DND-41 (cell line): ENCODE data around the gene WNT5A.

ENCODE experiments used
- ATAC-seq: fragments of 200-7000 bp; cut with Tn5 transposase; 3 replicates; pipeline ENCODE4 v1.9.1; 2021; ENCODE audit warnings: low read depth; ENCODE audit not compliant: insufficient read depth
- DNase-seq: peaks from one replicate; pipeline ENCODE4 v3.0.0-alpha.2; 2020
- H2AFZ ChIP-seq: 2 replicates; pipeline ENCODE4 v1.6.0; 2012; ENCODE audit warnings: low read depth, low read length
- H3K27ac ChIP-seq: 2 replicates; pipeline ENCODE4 v1.5.1; 2012; ENCODE audit warnings: low read length, inconsistent platforms
- H3K27me3 ChIP-seq: fragments of 200-600 bp; sonication (generic); 2 replicates; pipeline ENCODE4 v1.6.0; 2012; ENCODE audit warnings: low read length, mild to moderate bottlenecking, inconsistent platforms; ENCODE audit not compliant: insufficient read depth, poor library complexity
- H3K36me3 ChIP-seq: 2 replicates; pipeline ENCODE4 v1.5.1; 2012; ENCODE audit warnings: low read length, inconsistent platforms; ENCODE audit not compliant: insufficient read depth
- H3K4me1 ChIP-seq: 2 replicates; pipeline ENCODE4 v1.5.1; 2012; ENCODE audit warnings: mild to moderate bottlenecking, low read length; ENCODE audit not compliant: insufficient read depth
- H3K4me2 ChIP-seq: 2 replicates; pipeline ENCODE4 v1.6.0; 2012; ENCODE audit warnings: mild to moderate bottlenecking, moderate library complexity, low read length, inconsistent platforms; ENCODE audit not compliant: insufficient read depth
- H3K4me3 ChIP-seq, 2 experiments: fragments of 200-600 bp in 1 of 2; shearing (Covaris generic) in 1 of 2; 2 replicates each; pipeline ENCODE4 v1.5.1; 2012 to 2016; ENCODE audit warnings: inconsistent platforms in 2 of 2, low read length in 2 of 2, mild to moderate bottlenecking in 2 of 2, low read depth in 1 of 2, moderate library complexity in 1 of 2
- H3K79me2 ChIP-seq: 2 replicates; pipeline ENCODE4 v1.6.0; 2012; ENCODE audit warnings: low read length, inconsistent platforms; ENCODE audit not compliant: insufficient read depth
- H3K9ac ChIP-seq: 2 replicates; pipeline ENCODE4 v1.6.0; 2012; ENCODE audit warnings: low read depth, mild to moderate bottlenecking, inconsistent platforms, low read length, moderate library complexity
- H3K9me3 ChIP-seq: 2 replicates; pipeline ENCODE4 v1.5.1; 2012; ENCODE audit warnings: low read length, moderate library complexity, mild to moderate bottlenecking, inconsistent platforms; ENCODE audit not compliant: insufficient read depth, severe bottlenecking
- H4K20me1 ChIP-seq: 2 replicates; pipeline ENCODE4 v1.6.0; 2012; ENCODE audit warnings: low read length; ENCODE audit not compliant: insufficient read depth
- CTCF ChIP-seq: IDR thresholded peaks from 2 replicates; pipeline ENCODE4 v1.5.1; 2012; ENCODE audit warnings: borderline replicate concordance, low read length, moderate library complexity, mild to moderate bottlenecking; ENCODE audit not compliant: poor library complexity, severe bottlenecking; ENCODE audit errors: extremely low read depth
- EZH2 ChIP-seq: IDR thresholded peaks from 3 replicates; pipeline ENCODE4 v1.6.1; 2012; ENCODE audit warnings: borderline replicate concordance, low read depth, mild to moderate bottlenecking, moderate library complexity, low read length, inconsistent platforms; ENCODE audit not compliant: severe bottlenecking

The WNT5A gene

GRCh38 chr3:55486857-55487380 lies at the start of gene WNT5A:
Gene WNT5A, minus strand, starts transcription at chr3:55487306. Its CDS starts 321 bp downstream, at chr3:55486985.
- no peaks in the 10 kb centered on the region for H4K20me1 ChIP-seq
- no peaks in the 10 kb centered on the region for H3K4me1 ChIP-seq
- no peaks in the 10 kb centered on the region for H3K9me3 ChIP-seq
- no peak for DNase-seq
- no peaks in the 10 kb centered on the region for H3K27me3 ChIP-seq
- H3K9ac ChIP-seq, result no peak within 1 kb of the TSS
- H3K27ac ChIP-seq, result no peak within 1 kb of the TSS
- no peak for ATAC-seq
- no peaks in the 10 kb centered on the region for H3K79me2 ChIP-seq
- H3K36me3 ChIP-seq, result no peaks in the 10 kb centered on the region
- no peak within 1 kb of the TSS for H3K4me2 ChIP-seq
- no peak within 1 kb of the TSS for H2AFZ ChIP-seq
- no peak for TF ChIP-seq EZH2
- no peak for TF ChIP-seq CTCF
- no peak within 1 kb of the TSS for H3K4me3 ChIP-seq

- no peaks in the 10 kb centered on the region for H4K20me1 ChIP-seq
- no peak for TF ChIP-seq EZH2
- H3K9me3 ChIP-seq, result no peaks in the 10 kb centered on the region
- no peaks in the 10 kb centered on the region for H3K4me1 ChIP-seq
- no peak overlapping the region for H3K4me3 ChIP-seq
- no peak overlapping the region for H2AFZ ChIP-seq
- H3K9ac ChIP-seq, result no peak overlapping the region
- DNase-seq (no peak), ATAC-seq (no peak)
- no peak overlapping the region for H3K4me2 ChIP-seq
- H3K27ac ChIP-seq, result no peak overlapping the region
- H3K79me2 ChIP-seq, result no peaks in the 10 kb centered on the region
- H3K36me3 ChIP-seq, result no peaks in the 10 kb centered on the region
- H3K27me3 ChIP-seq, result no peaks in the 10 kb centered on the region
These were observed 47.8 kb upstream of the WNT5A start for GRCh38 chr3:55534876-55535275.

GRCh38 chr3:55532806-55533205 lies 45.7 kb upstream of the WNT5A start:
- no peak for ATAC-seq

GRCh38 chr3:55531321-55531720 lies 44.2 kb upstream of the WNT5A start:
- Histone ChIP-seq H3K79me2 (no peaks in the 10 kb centered on the region), H3K27me3 (no peaks in the 10 kb centered on the region), H3K36me3 (no peaks in the 10 kb centered on the region), H3K27ac (no peak overlapping the region), H3K9ac (no peak overlapping the region), H3K4me1 (no peaks in the 10 kb centered on the region), H2AFZ (no peak overlapping the region), H3K9me3 (no peaks in the 10 kb centered on the region), H4K20me1 (no peaks in the 10 kb centered on the region), H3K4me2 (no peak overlapping the region), H3K4me3 (no peak overlapping the region)
- no peak for ATAC-seq
- no peak for TF ChIP-seq EZH2
- TF ChIP-seq CTCF, result no peak
- DNase-seq, result no peak

More at GRCh38 chr3:55532806-55533205, 45.7 kb upstream of the WNT5A start:
- Histone ChIP-seq H3K9ac (no peak overlapping the region), H3K36me3 (no peaks in the 10 kb centered on the region), H3K79me2 (no peaks in the 10 kb centered on the region), H3K9me3 (no peaks in the 10 kb centered on the region), H3K4me3 (no peak overlapping the region), H3K4me1 (no peaks in the 10 kb centered on the region), H3K27ac (no peak overlapping the region), H3K27me3 (no peaks in the 10 kb centered on the region), H4K20me1 (no peaks in the 10 kb centered on the region), H3K4me2 (no peak overlapping the region), H2AFZ (no peak overlapping the region)
- no peak for TF ChIP-seq EZH2
- no peak for TF ChIP-seq CTCF
- no peak for DNase-seq
